Stomach smooth muscle (tissue), 2 donors: ENCODE results near the gene SLC25A24.

Source experiments
- H3K27ac ChIP-seq: one replicate; pipeline ENCODE4 v1.7.0; 2013; ENCODE audit warnings: mild to moderate bottlenecking, low read length, inconsistent platforms
- H3K27me3 ChIP-seq, 2 donors: one replicate each; pipeline ENCODE4 v1.7.0; 2013; ENCODE audit warnings: low read length in 2 of 2; ENCODE audit not compliant: insufficient read depth in 2 of 2, control insufficient read depth in 1 of 2
- H3K36me3 ChIP-seq, 2 donors: one replicate each; pipeline ENCODE4 v1.7.0; 2013; ENCODE audit warnings: low read length in 2 of 2; ENCODE audit not compliant: control insufficient read depth in 2 of 2, insufficient read depth in 2 of 2
- H3K4me1 ChIP-seq: one replicate; pipeline ENCODE4 v1.7.0; 2013; ENCODE audit warnings: low read length; ENCODE audit not compliant: control insufficient read depth, insufficient read depth
- H3K4me3 ChIP-seq, 2 donors: one replicate each; pipeline ENCODE4 v1.7.0; 2013; ENCODE audit warnings: low read length in 2 of 2
- H3K9ac ChIP-seq, 2 donors: one replicate each; pipeline ENCODE4 v1.7.0; 2013; ENCODE audit warnings: low read length in 2 of 2, mild to moderate bottlenecking in 1 of 2
- H3K9me3 ChIP-seq, 2 donors: one replicate each; pipeline ENCODE4 v1.7.0; 2013; ENCODE audit warnings: low read length in 2 of 2; ENCODE audit not compliant: control insufficient read depth in 2 of 2
- donor health status: healthy.
- donor health status: Pancreatic carcinoma.

The SLC25A24 gene

GRCh38 chr1:108097018-108097417, 103.1 kb downstream of the SLC25A24 start:
- no peak overlapping the region for H3K9ac ChIP-seq
- H3K4me1 ChIP-seq = no peaks in the 10 kb centered on the region
- no peak overlapping the region for H3K27ac ChIP-seq
- H3K9me3 ChIP-seq = no peaks in the 10 kb centered on the region
- no peaks in the 10 kb centered on the region for H3K36me3 ChIP-seq
- no peaks in the 10 kb centered on the region for H3K27me3 ChIP-seq
- no peak overlapping the region for H3K4me3 ChIP-seq

- H3K36me3 ChIP-seq = no peaks in the 10 kb centered on the region
- no peaks in the 10 kb centered on the region for H3K27me3 ChIP-seq
- H3K4me3 ChIP-seq = no peak overlapping the region
- no peaks in the 10 kb centered on the region for H3K9me3 ChIP-seq
- H3K9ac ChIP-seq = no peak overlapping the region
- no peaks in the 10 kb centered on the region for H3K4me1 ChIP-seq
- H3K27ac ChIP-seq = no peak overlapping the region
Measured at GRCh38 chr1:108096089-108096488, 104.1 kb downstream of the SLC25A24 start.

- H3K27ac ChIP-seq = no peak overlapping the region
- no peak overlapping the region for H3K9ac ChIP-seq
- no peaks in the 10 kb centered on the region for H3K4me1 ChIP-seq
- H3K27me3 ChIP-seq = no peaks in the 10 kb centered on the region
- no peaks in the 10 kb centered on the region for H3K9me3 ChIP-seq
- H3K36me3 ChIP-seq = no peaks in the 10 kb centered on the region
- no peak overlapping the region for H3K4me3 ChIP-seq
Measured at GRCh38 chr1:108089477-108089876, 110.7 kb downstream of the SLC25A24 start.

GRCh38 chr1:108085628-108086027, 114.5 kb downstream of the SLC25A24 start:
- Histone ChIP-seq H3K36me3 (no peaks in the 10 kb centered on the region), H3K27me3 (no peaks in the 10 kb centered on the region), H3K4me3 (no peak overlapping the region), H3K4me1 (no peaks in the 10 kb centered on the region), H3K9me3 (no peaks in the 10 kb centered on the region), H3K9ac (no peak overlapping the region), H3K27ac (no peak overlapping the region)

- H3K4me1 ChIP-seq = no peaks in the 10 kb centered on the region
- H3K4me3 ChIP-seq = no peak overlapping the region
- no peaks in the 10 kb centered on the region for H3K36me3 ChIP-seq
- H3K27me3 ChIP-seq = no peaks in the 10 kb centered on the region
- no peak overlapping the region for H3K9ac ChIP-seq
- H3K27ac ChIP-seq = no peak overlapping the region
- H3K9me3 ChIP-seq = no peaks in the 10 kb centered on the region
Measured at GRCh38 chr1:108084866-108085477, 115.2 kb downstream of the SLC25A24 start.
